Measurements from ENCODE around the gene CYSRT1. TPM values are rescaled to one million over a fixed set of nuclear protein-coding genes. Genes with fewer than 3 reads are reported as not detected.

Gene CYSRT1
- polyA plus RNA-seq, 3 donors, result 10.9 to 17.0 (median 16.3) TPM

GRCh38 chr9:137268538-137269201, 43.7 kb downstream of the CYSRT1 start:
- no peak for DNase-seq

- DNase-seq, result no peak
Observed at GRCh38 chr9:137269231-137269772, 44.3 kb downstream of the CYSRT1 start.

GRCh38 chr9:137270929-137271695, 46.1 kb downstream of the CYSRT1 start:
- no peak for DNase-seq

- no peak for DNase-seq
Observed at GRCh38 chr9:137271696-137272076, 46.7 kb downstream of the CYSRT1 start.

- no peak for DNase-seq
Observed at GRCh38 chr9:137272241-137273094, 47.5 kb downstream of the CYSRT1 start.

- no peak for DNase-seq
Observed at GRCh38 chr9:137273095-137273490, 48.1 kb downstream of the CYSRT1 start.

- DNase-seq, result no peak
Observed at GRCh38 chr9:137273611-137274320, 48.8 kb downstream of the CYSRT1 start.

- DNase-seq, result no peak
Observed at GRCh38 chr9:137275203-137275587, 50.2 kb downstream of the CYSRT1 start.

Other genes with a start within 250 kb of the CYSRT1 start
- gene PTGDS, start 247.7 kb upstream of the CYSRT1 start, polyA plus RNA-seq (ENCODE audit: insufficient read length in 3 of 3), result 10 to 100 TPM; 52.6 to 87.9 (median 87.8) TPM
- gene LCNL1, start 242.2 kb upstream of the CYSRT1 start, polyA plus RNA-seq (ENCODE audit: insufficient read length in 3 of 3), result under 1 TPM; 0.18 to 0.38 (median 0.36) TPM
- 10 to 100 TPM; 33.4 to 40.8 (median 40.4) TPM for gene PAXX, start 232.8 kb upstream of the CYSRT1 start, polyA plus RNA-seq (ENCODE audit: insufficient read length in 3 of 3)
- under 1 TPM; 0.29 to 0.57 (median 0.47) TPM for gene CLIC3, start 228.6 kb upstream of the CYSRT1 start, polyA plus RNA-seq (ENCODE audit: insufficient read length in 3 of 3)
- 10 to 100 TPM; 56.6 to 68.7 (median 63.6) TPM for gene ABCA2, start 196.9 kb upstream of the CYSRT1 start, polyA plus RNA-seq (ENCODE audit: insufficient read length in 3 of 3)
- under 1 TPM in 1 of 3 donors, not detected in 2; 0.18 TPM for gene FUT7, start 193.1 kb upstream of the CYSRT1 start, polyA plus RNA-seq (ENCODE audit: insufficient read length in 3 of 3)
- 10 to 100 TPM; 28.3 to 38.5 (median 32.0) TPM for gene NPDC1, start 179.0 kb upstream of the CYSRT1 start, polyA plus RNA-seq (ENCODE audit: insufficient read length in 3 of 3)
- 1 to 10 TPM; 5.5 to 7.4 (median 7.3) TPM for gene ENTPD2, start 171.1 kb upstream of the CYSRT1 start, polyA plus RNA-seq (ENCODE audit: insufficient read length in 3 of 3)
- gene SAPCD2, start 154.6 kb upstream of the CYSRT1 start, polyA plus RNA-seq (ENCODE audit: insufficient read length in 3 of 3), result 10 to 100 TPM in 1 of 3 donors, 1 to 10 TPM in 2; 8.0 to 10.4 (median 10.0) TPM
- 1 to 10 TPM; 5.4 to 8.6 (median 6.3) TPM for gene UAP1L1, start 147.7 kb upstream of the CYSRT1 start, polyA plus RNA-seq (ENCODE audit: insufficient read length in 3 of 3)
- 10 to 100 TPM; 56.7 to 71.5 (median 64.7) TPM for gene MAN1B1, start 138.2 kb upstream of the CYSRT1 start, polyA plus RNA-seq (ENCODE audit: insufficient read length in 3 of 3)
- 10 to 100 TPM; 24.0 to 29.6 (median 27.7) TPM for gene DPP7, start 110.4 kb upstream of the CYSRT1 start, polyA plus RNA-seq (ENCODE audit: insufficient read length in 3 of 3)
- gene GRIN1, start 86.0 kb upstream of the CYSRT1 start, polyA plus RNA-seq (ENCODE audit: insufficient read length in 3 of 3), result under 1 TPM in 1 of 3 donors, not detected in 2; 0.36 TPM
- under 1 TPM in 1 of 3 donors, not detected in 2; 0.34 TPM for gene LRRC26, start 55.1 kb upstream of the CYSRT1 start, polyA plus RNA-seq (ENCODE audit: insufficient read length in 3 of 3)
- gene TMEM210, start 53.1 kb upstream of the CYSRT1 start, polyA plus RNA-seq (ENCODE audit: insufficient read length in 3 of 3), result not detected
- gene ANAPC2, start 36.6 kb upstream of the CYSRT1 start, polyA plus RNA-seq (ENCODE audit: insufficient read length in 3 of 3), result 10 to 100 TPM; 46.2 to 55.9 (median 51.3) TPM
- 10 to 100 TPM; 55.4 to 69.1 (median 65.3) TPM for gene SSNA1, start 36.5 kb upstream of the CYSRT1 start, polyA plus RNA-seq (ENCODE audit: insufficient read length in 3 of 3)
- 10 to 100 TPM; 14.6 to 23.2 (median 22.0) TPM for gene TPRN, start 24.4 kb upstream of the CYSRT1 start, polyA plus RNA-seq (ENCODE audit: insufficient read length in 3 of 3)
- 10 to 100 TPM; 41.9 to 47.5 (median 44.7) TPM for gene TMEM203, start 19.5 kb upstream of the CYSRT1 start, polyA plus RNA-seq (ENCODE audit: insufficient read length in 3 of 3)
- gene NDOR1, start 19.5 kb upstream of the CYSRT1 start, polyA plus RNA-seq (ENCODE audit: insufficient read length in 3 of 3), result 10 to 100 TPM; 13.3 to 18.9 (median 17.2) TPM
- gene RNF208, start 2.9 kb upstream of the CYSRT1 start, polyA plus RNA-seq (ENCODE audit: insufficient read length in 3 of 3), result 10 to 100 TPM; 12.8 to 13.8 (median 13.2) TPM
- 10 to 100 TPM; 10.1 to 15.2 (median 13.8) TPM for gene RNF224, start 2.3 kb downstream of the CYSRT1 start, polyA plus RNA-seq (ENCODE audit: insufficient read length in 3 of 3)
- gene SLC34A3, start 5.7 kb downstream of the CYSRT1 start, polyA plus RNA-seq (ENCODE audit: insufficient read length in 3 of 3), result 10 to 100 TPM; 10.3 to 12.1 (median 11.4) TPM
- gene TUBB4B, start 16.1 kb downstream of the CYSRT1 start, polyA plus RNA-seq (ENCODE audit: insufficient read length in 3 of 3), result 100 to 1,000 TPM; 383 to 516 (median 420) TPM
- gene STPG3, start 26.1 kb downstream of the CYSRT1 start, polyA plus RNA-seq (ENCODE audit: insufficient read length in 3 of 3), result 1 to 10 TPM; 2.8 to 3.9 (median 3.9) TPM
- 10 to 100 TPM; 57.3 to 65.4 (median 61.7) TPM for gene NELFB, start 30.2 kb downstream of the CYSRT1 start, polyA plus RNA-seq (ENCODE audit: insufficient read length in 3 of 3)
- 1 to 10 TPM; 5.8 to 8.1 (median 7.3) TPM for gene TOR4A, start 52.6 kb downstream of the CYSRT1 start, polyA plus RNA-seq (ENCODE audit: insufficient read length in 3 of 3)
- 1 to 10 TPM; 7.4 to 9.7 (median 8.5) TPM for gene NRARP, start 77.1 kb downstream of the CYSRT1 start, polyA plus RNA-seq (ENCODE audit: insufficient read length in 3 of 3)
- 10 to 100 TPM; 16.0 to 25.3 (median 25.2) TPM for gene EXD3, start 198.0 kb downstream of the CYSRT1 start, polyA plus RNA-seq (ENCODE audit: insufficient read length in 3 of 3)
- gene NOXA1, start 198.2 kb downstream of the CYSRT1 start, polyA plus RNA-seq (ENCODE audit: insufficient read length in 3 of 3), result 10 to 100 TPM in 2 of 3 donors, 1 to 10 TPM in 1; 6.7 to 12.3 (median 10.7) TPM
- 1 to 10 TPM in 1 of 3 donors, under 1 TPM in 2; 0.61 to 1.0 (median 0.86) TPM for gene ENTPD8, start 216.2 kb downstream of the CYSRT1 start, polyA plus RNA-seq (ENCODE audit: insufficient read length in 3 of 3)
- gene NSMF, start 234.2 kb downstream of the CYSRT1 start, polyA plus RNA-seq (ENCODE audit: insufficient read length in 3 of 3), result 10 to 100 TPM; 45.9 to 55.4 (median 50.4) TPM